Skeletal muscle satellite cell (primary cell): ENCODE measurements around the gene PDZD4.
A peak's percentile ranks its signal among the peaks of the same experiment; 100 is the strongest.

Source experiments
- H3K27me3 ChIP-seq: 2 replicates; pipeline ENCODE4 v1.7.0; 2013; ENCODE audit warnings: low read length; ENCODE audit not compliant: control insufficient read depth, insufficient read depth
- H3K36me3 ChIP-seq: 2 replicates; pipeline ENCODE4 v1.7.0; 2013; ENCODE audit warnings: mild to moderate bottlenecking, control low read depth, low read length; ENCODE audit not compliant: insufficient read depth
- H3K4me1 ChIP-seq: 2 replicates; pipeline ENCODE4 v1.7.0; 2013; ENCODE audit warnings: low read length; ENCODE audit not compliant: control insufficient read depth, insufficient read depth
- H3K4me2 ChIP-seq: 2 replicates; pipeline ENCODE4 v1.7.0; 2013; ENCODE audit warnings: mild to moderate bottlenecking, low read length
- H3K4me3 ChIP-seq: 2 replicates; pipeline ENCODE4 v1.7.0; 2013; ENCODE audit warnings: low read length
- H3K9ac ChIP-seq: 2 replicates; pipeline ENCODE4 v1.7.0; 2013; ENCODE audit warnings: mild to moderate bottlenecking, low read depth, low read length, moderate library complexity
- H3K9me3 ChIP-seq: replicated peaks from 2 replicates; pipeline ENCODE4 v1.7.0; 2013; ENCODE audit warnings: mild to moderate bottlenecking, control low read depth, low read length

Gene PDZD4

DNA sequence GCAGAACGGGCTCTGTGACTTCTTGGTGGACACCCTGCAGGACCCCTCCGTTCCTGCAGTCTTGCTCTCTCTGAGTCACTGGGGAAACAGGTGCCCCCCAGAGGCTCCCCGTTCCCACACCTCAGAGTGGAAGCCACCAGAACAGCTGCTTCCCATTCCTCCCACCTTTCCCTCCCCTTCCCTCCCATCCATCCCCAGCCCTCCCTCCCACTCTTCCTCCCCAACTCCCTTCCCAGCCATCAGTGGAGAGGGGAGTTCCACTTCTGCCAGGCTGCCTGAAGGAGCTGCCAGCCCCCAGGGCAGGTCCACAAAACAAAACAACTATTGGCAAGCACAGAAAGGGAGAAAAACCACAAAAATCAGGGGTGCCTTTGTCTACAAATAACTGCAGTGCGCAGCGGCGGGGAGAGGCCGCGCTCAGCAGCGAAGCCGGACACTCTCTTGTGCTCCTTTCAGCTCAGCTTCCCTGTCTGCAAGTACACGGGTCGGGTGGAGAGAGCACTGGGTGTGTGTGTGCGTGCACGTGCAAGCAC is 27.8 kb downstream of the PDZD4 start:
- Histone ChIP-seq H3K4me3 (no peak overlapping the region), H3K27me3 (no peaks in the 10 kb centered on the region), H3K4me1 (no peaks in the 10 kb centered on the region), H3K9me3 (no peaks in the 10 kb centered on the region), H3K4me2 (no peak overlapping the region), H3K9ac (no peak overlapping the region), H3K36me3 (peaks cover 6% of the 10 kb centered on the region)

DNA sequence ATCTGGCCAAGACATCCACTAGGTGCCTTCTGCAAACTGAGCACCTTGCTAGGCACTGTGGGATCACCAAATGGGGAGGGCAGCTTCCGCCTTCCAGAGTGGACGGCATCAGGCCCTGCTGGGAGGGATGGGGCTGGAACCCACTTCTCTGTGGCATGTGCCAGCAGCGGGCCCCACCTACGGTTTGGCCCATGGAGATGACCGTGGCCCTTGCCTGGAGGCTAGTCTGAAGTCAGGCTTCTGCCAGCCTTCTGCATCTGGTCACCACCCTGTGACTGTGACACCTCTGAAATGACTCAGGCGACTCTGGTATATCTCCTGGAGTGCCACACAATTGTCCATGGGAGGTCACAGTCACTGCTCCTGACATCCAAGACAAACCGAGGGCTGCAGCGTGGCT is 28.7 kb downstream of the PDZD4 start:
- Histone ChIP-seq H3K4me3 (no peak overlapping the region), H3K4me1 (no peaks in the 10 kb centered on the region), H3K4me2 (no peak overlapping the region), H3K9me3 (no peaks in the 10 kb centered on the region), H3K9ac (no peak overlapping the region), H3K36me3 (peaks cover 14% of the 10 kb centered on the region), H3K27me3 (no peaks in the 10 kb centered on the region)

DNA sequence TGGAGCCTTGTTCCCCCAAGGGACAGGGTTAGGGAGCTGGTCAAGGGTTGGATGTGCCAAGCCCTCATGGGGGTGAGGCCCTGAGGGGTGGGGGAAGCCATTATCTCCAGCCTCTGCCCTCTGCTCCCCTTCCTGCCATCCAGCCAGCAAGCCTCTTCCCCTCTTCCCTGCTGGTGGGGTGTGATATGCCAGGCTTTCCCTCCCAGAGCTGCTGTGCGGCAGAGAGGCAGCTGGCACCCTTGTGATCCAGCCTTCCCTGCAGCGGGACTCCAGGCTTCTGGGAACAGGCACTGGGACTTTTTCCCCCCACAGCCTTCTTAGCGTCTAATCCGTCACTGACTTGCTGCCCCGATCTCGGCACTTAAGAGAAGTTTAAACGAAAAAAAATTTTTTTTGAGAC is 29.6 kb downstream of the PDZD4 start:
- H3K27me3 ChIP-seq = no peaks in the 10 kb centered on the region
- peaks cover 5% of the 10 kb centered on the region for H3K4me1 ChIP-seq
- no peaks in the 10 kb centered on the region for H3K9me3 ChIP-seq
- H3K4me3 ChIP-seq = no peak overlapping the region
- peaks cover 14% of the 10 kb centered on the region for H3K36me3 ChIP-seq
- no peak overlapping the region for H3K9ac ChIP-seq
- no peak overlapping the region for H3K4me2 ChIP-seq

DNA sequence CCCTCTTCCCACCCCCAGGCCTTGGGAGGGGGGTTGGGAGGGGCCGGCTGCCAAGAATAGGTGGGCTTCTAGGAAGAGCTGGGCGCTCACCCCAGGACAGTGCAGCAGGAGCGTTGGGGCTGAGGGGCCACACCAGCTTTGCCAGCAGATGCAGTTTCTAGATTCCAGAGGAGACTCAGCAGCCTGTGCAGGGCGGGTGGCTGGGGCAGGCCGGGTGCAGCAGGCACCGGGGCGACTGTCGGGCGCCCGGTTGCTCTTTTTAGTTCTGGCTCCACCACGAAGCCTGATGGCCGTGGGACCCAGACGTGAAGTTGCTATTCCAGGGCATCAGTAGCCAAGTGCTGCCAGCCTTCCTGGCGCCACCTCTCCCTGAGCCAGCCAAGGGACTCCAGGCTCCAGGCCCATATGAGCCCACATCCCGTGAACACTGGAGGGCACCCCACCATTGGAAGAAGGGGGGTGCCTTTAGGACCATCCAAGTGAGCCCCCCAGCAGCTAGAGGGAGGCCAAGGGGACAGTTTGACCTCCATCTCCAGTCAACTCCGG is 30.1 kb downstream of the PDZD4 start:
- no peak overlapping the region for H3K9ac ChIP-seq
- H3K4me2 ChIP-seq = no peak overlapping the region
- H3K36me3 ChIP-seq = peaks cover 14% of the 10 kb centered on the region
- H3K4me3 ChIP-seq = no peak overlapping the region
- H3K9me3 ChIP-seq = no peaks in the 10 kb centered on the region
- no peaks in the 10 kb centered on the region for H3K27me3 ChIP-seq
- H3K4me1 ChIP-seq = peaks cover 8% of the 10 kb centered on the region

DNA sequence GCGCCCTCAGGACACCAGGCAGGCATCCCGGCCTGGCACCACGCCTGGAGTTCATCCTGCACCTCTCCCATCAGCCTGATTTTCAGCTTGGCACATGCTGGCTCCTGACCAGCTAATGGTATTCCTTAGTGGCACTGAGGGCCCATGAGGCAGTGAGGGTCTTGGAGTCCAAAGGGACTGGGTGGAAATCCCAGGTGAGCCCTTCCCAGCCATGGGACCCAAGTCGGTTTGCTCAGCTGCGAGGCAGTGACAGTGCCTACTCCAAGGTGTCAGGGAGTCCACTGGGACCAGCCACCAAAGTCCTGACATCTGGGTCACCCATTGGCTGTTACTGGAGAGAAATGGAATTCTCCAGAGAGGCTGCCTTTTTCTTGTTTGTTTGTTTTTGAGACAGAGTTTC is 31.0 kb downstream of the PDZD4 start:
- no peaks in the 10 kb centered on the region for H3K27me3 ChIP-seq
- H3K9me3 ChIP-seq = no peaks in the 10 kb centered on the region
- H3K4me2 ChIP-seq = no peak overlapping the region
- H3K4me3 ChIP-seq = no peak overlapping the region
- no peak overlapping the region for H3K9ac ChIP-seq
- H3K4me1 ChIP-seq = peaks cover 8% of the 10 kb centered on the region
- H3K36me3 ChIP-seq = peaks cover 14% of the 10 kb centered on the region

DNA sequence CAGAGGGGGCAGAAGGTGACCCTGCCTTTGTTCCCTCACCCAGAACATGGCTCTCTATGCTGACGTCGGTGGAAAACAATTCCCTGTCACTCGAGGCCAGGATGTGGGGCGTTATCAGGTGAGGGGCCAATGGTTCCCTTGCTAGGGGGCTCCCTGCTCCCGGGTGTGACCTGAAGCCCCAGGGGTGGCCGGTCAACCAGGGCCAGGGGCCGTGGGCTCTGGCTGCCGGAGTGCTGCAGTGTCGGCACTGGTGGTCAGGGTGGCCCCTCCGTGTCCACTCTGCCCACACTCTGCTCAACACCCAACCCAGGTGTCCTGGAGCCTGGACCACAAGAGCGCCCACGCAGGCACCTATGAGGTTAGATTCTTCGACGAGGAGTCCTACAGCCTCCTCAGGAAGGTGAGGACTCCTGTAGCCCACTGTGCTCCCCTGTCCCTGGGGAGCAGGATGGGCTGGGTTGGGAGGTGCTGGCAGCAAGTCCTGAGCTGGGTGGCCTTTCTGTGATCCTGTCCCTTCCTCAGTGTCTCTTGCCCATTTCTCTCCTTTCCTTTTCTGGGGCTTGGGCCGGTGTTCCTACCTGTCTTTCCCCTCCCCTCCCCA is 32.8 kb downstream of the PDZD4 start:
- H3K4me2 ChIP-seq = no peak overlapping the region
- H3K4me1 ChIP-seq = peaks cover 15% of the 10 kb centered on the region
- no peak overlapping the region for H3K4me3 ChIP-seq
- H3K9me3 ChIP-seq = no peaks in the 10 kb centered on the region
- H3K36me3 ChIP-seq = peaks cover 14% of the 10 kb centered on the region
- no peaks in the 10 kb centered on the region for H3K27me3 ChIP-seq
- H3K9ac ChIP-seq = no peak overlapping the region

DNA sequence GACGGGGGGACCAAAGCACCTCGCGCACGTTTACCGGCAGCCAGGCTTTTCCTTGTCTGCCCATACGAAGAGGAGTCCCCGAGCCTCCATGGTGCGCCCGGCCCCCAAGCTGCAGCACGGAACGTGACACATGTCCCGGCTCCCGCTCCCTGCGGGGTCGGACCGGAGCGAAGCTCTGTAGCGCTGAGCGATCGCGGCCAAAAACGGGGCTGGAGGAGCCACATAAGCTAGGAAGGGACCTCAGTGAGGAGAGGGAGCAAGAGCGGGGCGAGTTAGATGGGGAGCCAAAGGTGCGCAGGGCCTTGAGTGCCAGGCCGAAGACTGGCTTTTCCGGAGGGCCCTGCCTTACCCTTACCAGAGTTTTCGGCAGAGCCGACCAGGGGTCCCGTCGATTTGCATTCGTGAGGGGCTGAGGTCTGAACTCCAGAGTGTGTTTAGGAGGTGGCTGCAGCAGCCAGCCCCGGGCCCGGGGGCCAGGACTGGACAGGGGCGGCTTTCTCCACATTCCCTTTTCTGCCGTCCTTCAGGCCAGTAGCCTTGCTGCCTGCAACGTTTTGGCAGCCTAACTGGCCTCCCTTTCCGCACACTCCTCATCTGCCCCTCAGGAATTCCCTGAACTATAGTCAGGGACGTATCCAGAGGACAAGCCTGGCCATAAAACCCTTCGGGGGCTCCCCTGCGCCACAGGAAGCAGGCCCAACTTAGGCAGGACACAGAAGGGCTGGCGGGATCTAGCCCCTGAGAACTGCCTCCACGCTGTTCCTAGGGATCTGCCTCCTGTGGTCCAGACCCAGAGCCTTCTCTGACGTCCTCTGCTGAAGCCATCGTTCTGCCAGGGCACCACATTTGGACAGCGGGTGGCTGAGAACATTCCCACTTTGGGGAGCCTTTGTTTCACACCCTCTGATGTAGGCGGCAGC is 35.2 kb downstream of the PDZD4 start:
- peak overlapping the region; percentile 90 for H3K9ac ChIP-seq

DNA sequence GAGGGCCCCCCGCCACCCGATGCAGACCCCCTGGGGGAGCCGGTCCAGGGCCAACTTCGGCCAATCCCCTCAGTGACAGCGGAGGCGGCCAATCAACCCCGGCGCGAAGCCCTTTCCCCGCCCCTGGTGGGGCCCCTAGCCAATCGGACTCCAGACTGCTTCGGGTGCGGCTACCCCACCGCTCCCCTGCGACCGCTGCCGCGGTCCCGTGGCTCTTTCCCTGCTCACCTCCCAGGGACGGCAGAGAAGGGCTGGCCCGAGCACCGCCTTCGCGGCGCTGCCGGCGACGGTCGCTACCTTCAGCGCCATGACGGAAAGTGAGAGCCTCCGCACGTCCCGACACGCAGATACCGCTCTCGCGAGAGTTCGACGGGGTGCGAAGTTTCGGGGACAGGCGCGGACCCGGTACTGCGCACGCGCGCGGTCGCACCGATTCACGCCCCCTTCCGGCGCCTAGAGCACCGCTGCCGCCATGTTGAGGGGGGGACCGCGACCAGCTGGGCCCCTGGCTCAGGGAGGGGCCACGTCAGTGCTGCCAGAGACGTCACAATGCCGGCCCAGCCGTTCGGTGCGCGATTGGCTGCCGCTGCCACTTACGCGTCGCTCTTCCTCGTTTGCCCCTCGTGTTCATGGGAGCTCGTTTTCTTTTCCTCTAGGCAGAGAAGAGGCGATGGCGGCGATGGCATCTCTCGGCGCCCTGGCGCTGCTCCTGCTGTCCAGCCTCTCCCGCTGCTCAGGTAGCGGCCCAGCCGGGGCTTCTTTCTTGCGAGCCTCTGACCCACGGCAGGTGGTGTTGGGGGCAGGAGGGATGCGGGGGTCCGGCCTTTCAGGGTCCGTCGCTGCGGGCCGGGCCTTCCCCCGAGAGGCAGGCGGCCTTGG is 36.1 kb downstream of the PDZD4 start, which contains the start of the genes IDH3G and SSR4:
Gene IDH3G, minus strand, starts transcription at position 358 of the 879 bp plus-strand sequence. Its CDS starts 49 bp downstream, at position 309.
Gene SSR4, plus strand, starts transcription at position 651 of the 879 bp plus-strand sequence. Its CDS starts 20 bp downstream, at position 671.
- Histone ChIP-seq H3K9ac (peak within 1 kb of the TSS; percentile 97), H3K4me1 (peaks cover 15% of the 10 kb centered on the region), H3K9me3 (no peaks in the 10 kb centered on the region), H3K4me3 (peak within 1 kb of the TSS; percentile 93), H3K27me3 (no peaks in the 10 kb centered on the region), H3K36me3 (peaks cover 19% of the 10 kb centered on the region), H3K4me2 (peak within 1 kb of the TSS; percentile 85)

More for the DNA sequence above, 35.2 kb downstream of the PDZD4 start:
- Histone ChIP-seq H3K27me3 (no peaks in the 10 kb centered on the region), H3K4me2 (peak overlapping the region; percentile 85), H3K4me3 (peak overlapping the region; percentile 93), H3K9me3 (no peaks in the 10 kb centered on the region), H3K36me3 (peaks cover 19% of the 10 kb centered on the region), H3K4me1 (peaks cover 15% of the 10 kb centered on the region)

DNA sequence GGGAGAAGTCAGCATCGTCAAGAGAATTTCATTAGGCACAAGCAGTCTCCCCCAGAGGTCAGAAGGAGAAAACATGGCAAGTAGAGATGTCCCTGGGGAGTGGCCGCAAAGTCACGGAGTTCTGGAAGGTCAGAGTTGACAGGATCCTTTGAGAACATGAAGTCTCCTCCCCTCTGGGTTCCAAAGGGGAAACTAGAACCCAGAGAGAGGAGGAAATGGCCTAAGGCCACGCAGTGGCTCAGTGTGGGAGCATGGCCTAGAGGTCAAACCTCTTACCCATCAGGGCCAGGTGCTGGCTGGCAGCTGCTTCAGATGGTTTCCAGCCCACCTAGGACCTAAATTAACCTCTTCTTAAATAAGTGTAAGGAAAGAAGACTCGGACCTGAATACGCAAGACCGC is 37.1 kb downstream of the PDZD4 start:
- Histone ChIP-seq H3K4me3 (peak overlapping the region; percentile 93), H3K9me3 (no peaks in the 10 kb centered on the region), H3K4me2 (peak overlapping the region; percentile 77), H3K9ac (peak overlapping the region; percentile 97), H3K36me3 (peaks cover 21% of the 10 kb centered on the region), H3K27me3 (no peaks in the 10 kb centered on the region), H3K4me1 (peaks cover 15% of the 10 kb centered on the region)

DNA sequence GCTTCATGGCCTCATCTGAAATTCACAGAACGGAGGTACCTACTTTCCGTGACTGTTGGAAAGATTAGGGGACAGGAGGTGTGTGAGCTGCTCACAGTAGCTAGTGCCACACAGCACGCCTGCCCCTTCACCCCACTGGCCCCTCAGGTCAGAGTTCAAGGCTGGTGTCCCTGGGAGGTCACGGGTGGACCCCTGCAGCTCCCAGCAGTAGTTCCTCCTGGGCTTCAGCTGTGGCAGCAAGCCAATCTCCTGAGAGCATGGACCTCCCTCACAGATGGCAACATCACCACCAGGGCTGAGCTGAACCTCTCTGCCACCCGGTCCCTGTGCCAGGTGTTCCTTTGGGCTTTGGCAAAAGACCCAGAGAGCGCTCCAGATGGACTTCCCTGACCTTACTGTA is 38.0 kb downstream of the PDZD4 start:
- H3K4me3 ChIP-seq = peak overlapping the region; percentile 93
- H3K4me2 ChIP-seq = peak overlapping the region; percentile 77
- peaks cover 15% of the 10 kb centered on the region for H3K36me3 ChIP-seq
- H3K27me3 ChIP-seq = no peaks in the 10 kb centered on the region
- H3K9ac ChIP-seq = no peak overlapping the region
- no peaks in the 10 kb centered on the region for H3K9me3 ChIP-seq
- peaks cover 15% of the 10 kb centered on the region for H3K4me1 ChIP-seq
